ENCODE results near the gene SBSN. TPM values are rescaled to one million over a fixed set of nuclear protein-coding genes. Genes with fewer than 3 reads are reported as not detected.

The SBSN gene
- total and polyA plus RNA-seq, 9 of the 15 experiments (the other 6 are each of a cell fraction or from before 2014, with no cell fraction given) = 0.05 TPM; not detected in 8

GRCh38 chr19:35488677-35489076, 39.4 kb downstream of the SBSN start (continued):
- TF ChIP-seq FOXA3 (CRISPR knock-in tag; conservative IDR thresholded peaks at IDR 0.05 in 1 of 2, IDR thresholded peaks at IDR 0.05 in 1 of 2) = no peak
- TF ChIP-seq TEAD2 (tag; IDR thresholded peaks at IDR 0.05) = no peak
- no peak for TF ChIP-seq KAT2B (IDR thresholded peaks at IDR 0.05; ENCODE audit: low read depth, low read length)
- peak; percentile 46; the same call in 1 of the 2 replicates for TF ChIP-seq USF1 (CRISPR knock-in tag; IDR thresholded peaks at IDR 0.05)

DNA sequence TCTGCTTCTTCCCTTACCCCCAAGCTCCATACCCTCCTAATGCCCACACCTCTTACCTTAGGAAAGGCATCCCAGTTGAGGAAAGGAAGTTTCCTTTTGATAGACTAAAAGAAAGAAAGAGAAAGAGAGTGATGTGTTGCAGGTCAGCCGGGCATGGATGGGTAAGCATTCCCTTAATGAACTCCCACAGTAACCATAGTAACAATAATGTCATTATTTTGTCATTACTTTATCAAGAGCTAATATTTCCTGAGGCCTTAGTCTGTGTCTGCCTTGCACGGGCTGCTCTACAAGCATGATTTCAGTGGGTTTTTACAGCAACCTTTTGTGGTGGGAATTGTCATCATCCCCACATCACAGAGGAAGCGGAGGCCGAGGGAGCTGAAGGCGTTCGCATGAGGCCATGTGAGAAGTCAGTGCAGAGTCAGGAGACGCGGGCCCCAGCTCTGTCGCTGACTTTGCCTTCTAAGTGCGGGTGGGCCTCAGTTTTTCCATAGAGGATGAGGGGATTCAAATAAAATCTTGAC, 40.4 kb downstream of the SBSN start:
- Histone ChIP-seq H2AFZ (ENCODE audit: low read depth, low read length) (no peak overlapping the region), H3K9me1 (ENCODE audit: control insufficient read depth, insufficient read depth, low read length) (no peaks in the 10 kb centered on the region), H3K27me3 (ENCODE audit: control insufficient read depth in 2 of 2, insufficient read depth in 2 of 2, low read length in 2 of 2) (peaks cover 48 to 63% of the 10 kb centered on the region in 2 experiments), H3K27ac (ENCODE audit: extremely low read depth, low read depth, low read length) (no peak overlapping the region), H3K79me2 (ENCODE audit: control insufficient read depth, insufficient read depth, low read length) (no peaks in the 10 kb centered on the region), H3K9me3 (replicated peaks; ENCODE audit: control insufficient read depth, insufficient read depth, low read depth, low read length) (no peaks in the 10 kb centered on the region), H3K4me2 (ENCODE audit: insufficient read depth, low read length) (no peak overlapping the region), H3K9ac (ENCODE audit: insufficient read depth in 1 of 2, low read depth in 2 of 2, low read length in 2 of 2) (no peak overlapping the region), H3K4me1 (replicated peaks in 1 of 2; ENCODE audit: control insufficient read depth in 2 of 2, insufficient read depth in 2 of 2, low read length in 2 of 2) (no peaks in the 10 kb centered on the region), H4K20me1 (replicated peaks; ENCODE audit: control insufficient read depth, insufficient read depth, low read length) (peaks cover 2% of the 10 kb centered on the region; the same call in 1 of the 2 replicates), H3K36me3 (ENCODE audit: control insufficient read depth, insufficient read depth, low read length) (no peaks in the 10 kb centered on the region), H3K4me3 (no peak overlapping the region)
- ChIA-PET POLR2A (interaction anchor here (0.5 to 2.4 kb wide), 3 partner anchors 10 to 136 kb away, joined by 3 to 7 read pairs (median 4); no protein-coding TSS in a partner anchor), CTCF (ENCODE audit: low intra/inter-chr PET ratio) (no interaction called here)
- ATAC-seq = no peak
- FAIRE-seq = no peak
- TF ChIP-seq HBP1 (CRISPR knock-in tag; IDR thresholded peaks at IDR 0.05) (no peak), RFX1 (IDR thresholded peaks at IDR 0.05) (peak; percentile 72)
- DNase-seq (ENCODE audit: extremely low read depth in 1 of 4, low spot score in 3 of 4) = no peak
- in situ Hi-C loops (cut with MboI) = no loop called here
- WGBS (ENCODE audit: insufficient coverage, low coverage, missing lambda C conversion rate) = under 1% methylated on average over 10 of the region's 10 CpGs
- no TSS peak for BruUV-seq (replicated peaks)
- intact Hi-C loops (cut with micrococcal nuclease) = no loop called here

Data from K562 (cell line).